ENCODE measurements around the gene MEP1A.
"Not testable (repeated sequence)": the region's sequence is repeated elsewhere in the genome, so short reads cannot be mapped to it uniquely, and the experiment has no call there.

MEP1A gene

GRCh38 chr6:46834257-46834916, 41.2 kb downstream of the MEP1A start:
- not testable (repeated sequence) for DNase-seq

- not testable (repeated sequence) for DNase-seq
Observed at GRCh38 chr6:46834991-46835390, 41.8 kb downstream of the MEP1A start.

GRCh38 chr6:46838033-46838432, 44.8 kb downstream of the MEP1A start:
- DNase-seq, result no peak

GRCh38 chr6:46842252-46842846, 49.2 kb downstream of the MEP1A start:
- DNase-seq, result not testable (repeated sequence)

- no peak for DNase-seq
Observed at GRCh38 chr6:46845126-46845525, 51.9 kb downstream of the MEP1A start.

GRCh38 chr6:46848684-46849360, 55.6 kb downstream of the MEP1A start:
- peak; percentile 89 for DNase-seq

- no peak for DNase-seq
Observed at GRCh38 chr6:46849361-46849690, 56.1 kb downstream of the MEP1A start.

- no peak for DNase-seq
Observed at GRCh38 chr6:46850792-46851191, 57.6 kb downstream of the MEP1A start.

- not testable (repeated sequence) for DNase-seq
Observed at GRCh38 chr6:46851576-46851975, 58.4 kb downstream of the MEP1A start.

GRCh38 chr6:46855966-46856365, 62.8 kb downstream of the MEP1A start:
- DNase-seq, result not testable (repeated sequence)

GRCh38 chr6:46862381-46862780, 69.2 kb downstream of the MEP1A start:
- DNase-seq, result no peak

- no peak for DNase-seq
Observed at GRCh38 chr6:46863791-46864190, 70.6 kb downstream of the MEP1A start.

- no peak for DNase-seq
Observed at GRCh38 chr6:46865221-46865620, 72.0 kb downstream of the MEP1A start.

GRCh38 chr6:46867411-46867810, 74.2 kb downstream of the MEP1A start:
- no peak for DNase-seq

GRCh38 chr6:46876126-46876525, 82.9 kb downstream of the MEP1A start:
- peak; percentile 37 for DNase-seq

- DNase-seq, result no peak
Observed at GRCh38 chr6:46879003-46879402, 85.8 kb downstream of the MEP1A start.

- DNase-seq, result no peak
Observed at GRCh38 chr6:46882645-46883044, 89.5 kb downstream of the MEP1A start.

- DNase-seq, result no peak
Observed at GRCh38 chr6:46888031-46888430, 94.8 kb downstream of the MEP1A start.

GRCh38 chr6:46888578-46888977, 95.4 kb downstream of the MEP1A start:
- DNase-seq, result no peak
